HCT116 (cell line): ENCODE data around the gene KRT78. TPM values are rescaled to one million over a fixed set of nuclear protein-coding genes. Genes with fewer than 3 reads are reported as not detected.

Experiments used
- ATAC-seq: fragments of 200-7000 bp; cut with Tn5 transposase; 2 replicates; pipeline ENCODE4 v1.9.1; 2020; ENCODE audit warnings: mild to moderate bottlenecking, moderate library complexity
- BruUV-seq: library from RNA; stranded (reverse); fragments of 400-500 nt; replicated peaks from 2 replicates; lab custom pipeline; 2021; lab: Mats Ljungman, UMichigan
- CTCF ChIA-PET: fragments of 300-600 bp; sonication (Branson Sonifier 250); formaldehyde crosslinking; loops from one replicate; lab custom pipeline; 2021; ENCODE audit warnings: antibody characterized with exemption; lab: Charles Lee
- POLR2A ChIA-PET: fragments of 300-600, 350-600 bp; sonication (Branson Sonifier 250); formaldehyde crosslinking; loops from one replicate; lab custom pipeline; 2021; ENCODE audit warnings: antibody characterized with exemption; lab: Charles Lee
- RAD21 ChIA-PET, 2 experiments: fragments of 300-600 bp; sonication (Branson Sonifier 250); formaldehyde crosslinking; loops; one replicate each; lab custom pipeline; 2023; ENCODE audit warnings: low total read pairs in 2 of 2; ENCODE audit not compliant: uncharacterized antibody in 2 of 2, unreplicated experiment in 2 of 2, low non-redundant PET in 1 of 2; lab: Charles Lee
- DNase-seq: peaks from one replicate; pipeline ENCODE4 v3.0.0-alpha.2; 2010; ENCODE audit warnings: low read depth, low spot score
- H2AFZ ChIP-seq: fragments of 200-600 bp; shearing (Covaris generic), sonication (generic); 2 replicates; pipeline ENCODE4 v1.6.1; 2017; ENCODE audit warnings: low read depth, mixed run types, mixed read lengths, antibody characterized with exemption, low read length; ENCODE audit not compliant: poor library complexity, severe bottlenecking
- H3K27ac ChIP-seq: 2 replicates; pipeline ENCODE4 v1.5.1; 2012; ENCODE audit warnings: low read depth, low read length
- H3K27me3 ChIP-seq: fragments of 200-600 bp; sonication (generic); 2 replicates; pipeline ENCODE4 v1.6.1; 2016; ENCODE audit warnings: mixed run types, low read length, mixed read lengths; ENCODE audit not compliant: insufficient read depth
- H3K36me3 ChIP-seq, 2 experiments: fragments of 200-500 bp in 1 of 2; fragments of 200-600 bp in 1 of 2; sonication (Bioruptor generic) in 1 of 2; sonication (generic) in 1 of 2; 2 replicates each; pipeline versions ENCODE4 v1.5.1 to v1.6.1; 2014 to 2016; ENCODE audit warnings: low read length in 2 of 2, inconsistent platforms in 1 of 2, mixed read lengths in 1 of 2, mixed run types in 1 of 2; ENCODE audit not compliant: insufficient read depth in 2 of 2, control insufficient read depth in 1 of 2
- H3K4me1 ChIP-seq, 2 experiments: fragments of 200-600 bp in 1 of 2; sonication (generic) in 1 of 2; 2 replicates each; pipeline versions ENCODE4 v1.5.1 to v1.6.1; 2012 to 2017; ENCODE audit warnings: low read length in 2 of 2, inconsistent platforms in 1 of 2, mild to moderate bottlenecking in 1 of 2, mixed read lengths in 1 of 2, mixed run types in 1 of 2, moderate library complexity in 1 of 2; ENCODE audit not compliant: insufficient read depth in 2 of 2, control insufficient read depth in 1 of 2
- H3K4me2 ChIP-seq: fragments of 200-600 bp; sonication (generic); 2 replicates; pipeline ENCODE4 v1.6.1; 2017; ENCODE audit warnings: mixed run types, low read length, mixed read lengths
- H3K4me3 ChIP-seq, 2 experiments: fragments of 200-600 bp in 1 of 2; sonication (generic) in 1 of 2; replicated peaks in 1 of 2; 2 replicates each; pipeline ENCODE4 v1.5.1; 2011 to 2016; ENCODE audit warnings: low read length in 2 of 2, control low read depth in 1 of 2, low read depth in 1 of 2, mild to moderate bottlenecking in 1 of 2, mixed read lengths in 1 of 2, mixed run types in 1 of 2
- H3K79me2 ChIP-seq: fragments of 200-600 bp; sonication (generic); 2 replicates; pipeline ENCODE4 v1.6.1; 2017; ENCODE audit warnings: mild to moderate bottlenecking, mixed run types, low read length, moderate library complexity, mixed read lengths; ENCODE audit not compliant: insufficient read depth
- H3K9ac ChIP-seq: fragments of 200-600 bp; sonication (generic); 2 replicates; pipeline ENCODE4 v1.6.1; 2016; ENCODE audit warnings: low read length, mixed read lengths
- H3K9me2 ChIP-seq: fragments of 200-600 bp; sonication (generic), shearing (Covaris generic); 2 replicates; pipeline ENCODE4 v1.6.1; 2017; ENCODE audit warnings: mixed run types, mild to moderate bottlenecking, moderate library complexity; ENCODE audit not compliant: insufficient read depth
- H3K9me3 ChIP-seq, 2 experiments: fragments of 200-500 bp in 1 of 2; fragments of 200-600 bp in 1 of 2; sonication (Bioruptor generic) in 1 of 2; sonication (generic) in 1 of 2; 2 replicates each; pipeline ENCODE4 v1.6.1; 2014 to 2017; ENCODE audit warnings: low read length in 2 of 2, mixed read lengths in 2 of 2, inconsistent platforms in 1 of 2, low read depth in 1 of 2, mild to moderate bottlenecking in 1 of 2, mixed run types in 1 of 2, moderate library complexity in 1 of 2; ENCODE audit not compliant: control insufficient read depth in 1 of 2, insufficient read depth in 1 of 2
- H4K20me1 ChIP-seq: fragments of 200-600 bp; sonication (generic), shearing (Covaris generic); 2 replicates; pipeline ENCODE4 v1.6.1; 2017; ENCODE audit warnings: mixed run types, mild to moderate bottlenecking, moderate library complexity; ENCODE audit not compliant: insufficient read depth
- CEBPB ChIP-seq: IDR thresholded peaks from 2 replicates; pipeline ENCODE4 v1.6.1; 2012; ENCODE audit warnings: low read depth
- EGR1 ChIP-seq: IDR thresholded peaks from 2 replicates; pipeline ENCODE4 v1.6.1; 2012; ENCODE audit warnings: low read depth
- ELF1 ChIP-seq: IDR thresholded peaks from 2 replicates; pipeline ENCODE4 v1.6.1; 2012; ENCODE audit warnings: low read depth, borderline replicate concordance
- EZH2 ChIP-seq: fragments of 200-600 bp; sonication (generic); IDR thresholded peaks from 2 replicates; pipeline ENCODE4 v1.6.1; 2017; ENCODE audit warnings: antibody characterized with exemption, mixed run types
- EZH2phosphoT487 ChIP-seq: fragments of 200-600 bp; IDR thresholded peaks from 2 replicates; pipeline ENCODE4 v1.6.1; 2018; ENCODE audit warnings: antibody characterized with exemption, borderline replicate concordance
- FOSL1 ChIP-seq: IDR thresholded peaks from 2 replicates; pipeline ENCODE4 v1.6.1; 2012; ENCODE audit warnings: low read depth
- POLR2AphosphoS5 ChIP-seq: IDR thresholded peaks from 2 replicates; pipeline ENCODE4 v1.6.1; 2011; ENCODE audit warnings: mild to moderate bottlenecking, low read depth, low read length, moderate library complexity
- RAD21 ChIP-seq: IDR thresholded peaks from 2 replicates; pipeline ENCODE4 v1.6.1; 2012; ENCODE audit warnings: low read depth, mild to moderate bottlenecking
- SIN3A ChIP-seq: IDR thresholded peaks from 2 replicates; pipeline ENCODE4 v1.6.1; 2012; ENCODE audit warnings: low read depth
- SP1 ChIP-seq: IDR thresholded peaks from 2 replicates; pipeline ENCODE4 v1.6.1; 2012; ENCODE audit warnings: low read depth
- SRF ChIP-seq: IDR thresholded peaks from 2 replicates; pipeline ENCODE4 v1.6.1; 2012; ENCODE audit warnings: low read depth
- TCF7L2 ChIP-seq: IDR thresholded peaks from 2 replicates; pipeline ENCODE4 v1.7.0; 2011; ENCODE audit warnings: borderline replicate concordance, inconsistent platforms; ENCODE audit not compliant: insufficient read depth, insufficient read length; ENCODE audit errors: extremely low read depth
- YY1 ChIP-seq: IDR thresholded peaks from 2 replicates; pipeline ENCODE4 v1.6.1; 2011; ENCODE audit warnings: low read length, low read depth, moderate library complexity, mild to moderate bottlenecking; ENCODE audit not compliant: insufficient replicate concordance; ENCODE audit errors: extremely low read depth
- ZNF274 ChIP-seq: fragments of 200-500 bp; sonication (Bioruptor generic); IDR thresholded peaks from 2 replicates; pipeline ENCODE4 v1.6.1; 2014; ENCODE audit warnings: mild to moderate bottlenecking, low read depth, low read length, inconsistent platforms
- intact Hi-C: fragments of 100-400 bp; cut with micrococcal nuclease; formaldehyde crosslinking; loops from 2 replicates; pipeline ENCODE4 v1.10.0; 2022
- total RNA-seq: library from RNA; stranded (reverse); gene quantifications from one replicate; pipeline ENCODE4 v1.2.1, GENCODE V29; 2021; ENCODE audit not compliant: unreplicated experiment
- TF ChIP-seq, protein P1 (sequence below): IDR thresholded peaks from 2 replicates; pipeline ENCODE4 v1.6.1; 2011; ENCODE audit warnings: mild to moderate bottlenecking, low read length, moderate library complexity; ENCODE audit not compliant: insufficient replicate concordance; ENCODE audit errors: extremely low read depth
- TF ChIP-seq, protein P2 (sequence below): IDR thresholded peaks from 2 replicates; pipeline ENCODE4 v1.6.1; 2012
- TF ChIP-seq, protein P3 (sequence below), 3 experiments: fragments of 200-600 bp in 1 of 3; sonication (generic) in 1 of 3; IDR thresholded peaks in 2 of 3; conservative IDR thresholded peaks in 1 of 3; 2 replicates each; pipeline ENCODE4 v1.5.1; 2012 to 2017; ENCODE audit warnings: low read depth in 2 of 3, low read length in 2 of 3, antibody characterized with exemption in 1 of 3, borderline replicate concordance in 1 of 3, control low read depth in 1 of 3, mild to moderate bottlenecking in 1 of 3, mixed read lengths in 1 of 3, mixed run types in 1 of 3, moderate library complexity in 1 of 3; ENCODE audit not compliant: insufficient read depth in 1 of 3
- TF ChIP-seq, protein P4 (sequence below): IDR thresholded peaks from 2 replicates; pipeline ENCODE4 v1.6.1; 2012

KRT78 gene
- total RNA-seq, 1 experiment from 2014 or later: not detected

DNA sequence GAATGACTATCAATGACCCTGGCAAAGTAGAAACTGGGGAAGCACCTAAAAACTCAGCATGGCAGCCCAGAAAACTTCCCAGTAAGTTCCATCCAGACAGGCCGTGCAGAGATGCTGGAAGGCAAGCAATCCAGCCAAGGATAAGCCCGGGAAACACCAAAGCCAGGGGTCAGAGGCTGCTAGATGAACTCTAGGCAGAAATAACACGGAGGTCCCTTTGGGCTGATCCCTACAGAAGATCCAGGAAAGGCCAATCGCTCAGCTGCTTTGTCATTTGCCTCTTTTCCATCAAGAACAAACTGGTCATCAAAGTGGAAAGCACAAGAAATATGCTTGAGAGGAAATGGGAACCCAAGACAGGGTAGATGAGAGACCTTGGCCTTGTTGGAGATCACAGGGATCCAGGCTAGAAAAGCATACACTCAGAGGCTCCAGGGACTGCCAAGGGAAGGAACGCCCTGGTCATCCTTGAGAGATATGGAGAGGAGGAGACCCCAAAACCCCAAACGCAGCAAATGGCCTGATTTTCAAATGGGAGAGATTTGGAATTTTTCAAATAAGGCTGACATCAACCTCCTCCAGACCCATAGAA lies 21.2 kb downstream of the KRT78 start (continued):
- TF ChIP-seq CEBPB (no peak), SIN3A (no peak), ZNF274 (no peak)

DNA sequence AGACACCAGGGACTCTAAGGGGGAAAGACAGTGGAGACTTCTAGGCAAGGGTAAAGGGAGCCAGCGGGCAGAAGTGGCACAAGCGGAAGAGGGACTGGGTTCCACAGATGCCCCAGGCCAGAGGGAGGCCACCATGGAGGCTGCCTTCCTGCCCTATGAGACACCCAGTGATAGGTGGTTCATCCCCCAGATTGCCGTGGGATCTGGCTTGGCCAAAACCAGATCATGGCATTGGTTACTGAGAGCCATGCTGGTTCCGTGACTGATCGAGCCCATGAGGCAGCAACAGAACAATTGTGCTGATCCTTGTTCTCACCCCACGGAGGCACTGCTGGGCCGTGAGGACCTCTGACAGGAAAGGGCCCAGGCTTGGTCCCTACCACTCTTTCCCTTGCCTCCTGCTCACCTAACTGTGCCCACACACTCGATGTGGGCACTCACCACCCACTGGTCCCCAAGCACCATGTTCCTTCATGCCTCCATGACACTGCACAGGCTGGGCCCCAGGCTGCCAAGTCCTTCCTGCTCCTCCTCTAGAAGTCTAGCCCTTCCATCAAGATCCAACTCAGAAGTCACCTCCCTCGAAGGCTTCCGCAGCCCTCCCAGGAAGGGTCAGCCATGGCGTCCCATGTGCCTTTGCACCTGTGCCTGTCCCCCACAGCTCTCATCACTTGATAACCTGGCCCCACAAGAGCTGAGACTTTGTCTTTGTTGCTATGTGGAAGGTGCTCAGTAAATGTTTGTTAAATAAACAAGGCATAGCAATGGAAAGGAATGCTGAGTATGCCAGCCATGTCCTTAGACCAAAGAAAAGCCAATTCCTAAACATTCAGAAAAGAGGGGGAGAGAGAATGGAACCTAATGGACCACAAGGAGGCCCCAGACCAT lies 21.9 kb downstream of the KRT78 start:
- no peak for DNase-seq
- Histone ChIP-seq H3K9me3 (no peaks in the 10 kb centered on the region), H3K9ac (no peak overlapping the region), H2AFZ (no peak overlapping the region), H3K27me3 (no peaks in the 10 kb centered on the region), H3K4me2 (no peak overlapping the region), H3K27ac (no peak overlapping the region), H3K79me2 (no peaks in the 10 kb centered on the region), H3K9me2 (no peaks in the 10 kb centered on the region), H3K36me3 (no peaks in the 10 kb centered on the region), H3K4me1 (peaks cover 0 to 8% of the 10 kb centered on the region in 2 experiments; a peak in 2 of 4 replicates), H3K4me3 (no peak overlapping the region), H4K20me1 (no peaks in the 10 kb centered on the region)
- ChIA-PET CTCF (no interaction called here), RAD21 (no interaction called here), POLR2A (no interaction called here)
- ATAC-seq: no peak
- BruUV-seq: no TSS peak
- intact Hi-C loops: no loop called here
- TF ChIP-seq EGR1 (no peak), YY1 (no peak), SIN3A (no peak), SP1 (no peak), FOSL1 (no peak), ELF1 (no peak), EZH2phosphoT487 (no peak), RAD21 (no peak), CEBPB (no peak), SRF (no peak), TCF7L2 (no peak), EZH2 (no peak), POLR2AphosphoS5 (no peak), ZNF274 (no peak)
- TF ChIP-seq, protein P1, sequence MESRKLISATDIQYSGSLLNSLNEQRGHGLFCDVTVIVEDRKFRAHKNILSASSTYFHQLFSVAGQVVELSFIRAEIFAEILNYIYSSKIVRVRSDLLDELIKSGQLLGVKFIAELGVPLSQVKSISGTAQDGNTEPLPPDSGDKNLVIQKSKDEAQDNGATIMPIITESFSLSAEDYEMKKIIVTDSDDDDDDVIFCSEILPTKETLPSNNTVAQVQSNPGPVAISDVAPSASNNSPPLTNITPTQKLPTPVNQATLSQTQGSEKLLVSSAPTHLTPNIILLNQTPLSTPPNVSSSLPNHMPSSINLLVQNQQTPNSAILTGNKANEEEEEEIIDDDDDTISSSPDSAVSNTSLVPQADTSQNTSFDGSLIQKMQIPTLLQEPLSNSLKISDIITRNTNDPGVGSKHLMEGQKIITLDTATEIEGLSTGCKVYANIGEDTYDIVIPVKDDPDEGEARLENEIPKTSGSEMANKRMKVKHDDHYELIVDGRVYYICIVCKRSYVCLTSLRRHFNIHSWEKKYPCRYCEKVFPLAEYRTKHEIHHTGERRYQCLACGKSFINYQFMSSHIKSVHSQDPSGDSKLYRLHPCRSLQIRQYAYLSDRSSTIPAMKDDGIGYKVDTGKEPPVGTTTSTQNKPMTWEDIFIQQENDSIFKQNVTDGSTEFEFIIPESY: no peak
- TF ChIP-seq, protein P2, sequence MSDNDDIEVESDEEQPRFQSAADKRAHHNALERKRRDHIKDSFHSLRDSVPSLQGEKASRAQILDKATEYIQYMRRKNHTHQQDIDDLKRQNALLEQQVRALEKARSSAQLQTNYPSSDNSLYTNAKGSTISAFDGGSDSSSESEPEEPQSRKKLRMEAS: no peak
- TF ChIP-seq, protein P3, sequence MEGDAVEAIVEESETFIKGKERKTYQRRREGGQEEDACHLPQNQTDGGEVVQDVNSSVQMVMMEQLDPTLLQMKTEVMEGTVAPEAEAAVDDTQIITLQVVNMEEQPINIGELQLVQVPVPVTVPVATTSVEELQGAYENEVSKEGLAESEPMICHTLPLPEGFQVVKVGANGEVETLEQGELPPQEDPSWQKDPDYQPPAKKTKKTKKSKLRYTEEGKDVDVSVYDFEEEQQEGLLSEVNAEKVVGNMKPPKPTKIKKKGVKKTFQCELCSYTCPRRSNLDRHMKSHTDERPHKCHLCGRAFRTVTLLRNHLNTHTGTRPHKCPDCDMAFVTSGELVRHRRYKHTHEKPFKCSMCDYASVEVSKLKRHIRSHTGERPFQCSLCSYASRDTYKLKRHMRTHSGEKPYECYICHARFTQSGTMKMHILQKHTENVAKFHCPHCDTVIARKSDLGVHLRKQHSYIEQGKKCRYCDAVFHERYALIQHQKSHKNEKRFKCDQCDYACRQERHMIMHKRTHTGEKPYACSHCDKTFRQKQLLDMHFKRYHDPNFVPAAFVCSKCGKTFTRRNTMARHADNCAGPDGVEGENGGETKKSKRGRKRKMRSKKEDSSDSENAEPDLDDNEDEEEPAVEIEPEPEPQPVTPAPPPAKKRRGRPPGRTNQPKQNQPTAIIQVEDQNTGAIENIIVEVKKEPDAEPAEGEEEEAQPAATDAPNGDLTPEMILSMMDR (IDR thresholded peaks at IDR 0.05 in 2 of 3, conservative IDR thresholded peaks at IDR 0.05 in 1 of 3; ENCODE audit: borderline replicate concordance in 1 of 3, insufficient read depth in 1 of 3, low read depth in 2 of 3, low read length in 2 of 3): no peak
- TF ChIP-seq, protein P4, sequence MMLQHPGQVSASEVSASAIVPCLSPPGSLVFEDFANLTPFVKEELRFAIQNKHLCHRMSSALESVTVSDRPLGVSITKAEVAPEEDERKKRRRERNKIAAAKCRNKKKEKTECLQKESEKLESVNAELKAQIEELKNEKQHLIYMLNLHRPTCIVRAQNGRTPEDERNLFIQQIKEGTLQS: no peak
